Effector CD4-positive, alpha-beta T cell (primary cell): ENCODE measurements around the gene RUNX3.

Experiments
- DNase-seq: peaks from one replicate; pipeline ENCODE4 v3.0.0-alpha.2; 2020

The RUNX3 gene

GRCh38 chr1:24927988-24928688, 1.9 kb downstream of the RUNX3 start:
- DNase-seq: no peak

DNA sequence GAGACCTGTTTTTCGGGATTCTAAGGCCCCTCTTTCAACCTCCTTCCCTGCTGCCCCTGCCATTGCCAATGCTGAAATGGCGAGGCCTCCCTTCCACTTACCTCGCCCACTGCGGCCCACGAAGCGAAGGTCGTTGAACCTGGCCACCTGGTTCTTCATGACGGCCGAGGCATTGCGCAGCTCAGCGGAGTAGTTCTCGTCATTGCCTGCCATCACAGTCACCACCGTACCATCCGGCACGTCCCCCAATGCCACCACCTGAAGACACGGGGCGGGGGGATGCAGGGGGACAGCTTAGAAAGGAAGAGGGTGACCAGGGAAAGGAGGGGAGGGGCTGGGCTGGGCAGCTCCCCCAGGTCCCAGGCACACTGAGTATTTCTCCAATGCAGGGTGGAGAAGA, 2.6 kb downstream of the RUNX3 start:
- DNase-seq: no peak

DNA sequence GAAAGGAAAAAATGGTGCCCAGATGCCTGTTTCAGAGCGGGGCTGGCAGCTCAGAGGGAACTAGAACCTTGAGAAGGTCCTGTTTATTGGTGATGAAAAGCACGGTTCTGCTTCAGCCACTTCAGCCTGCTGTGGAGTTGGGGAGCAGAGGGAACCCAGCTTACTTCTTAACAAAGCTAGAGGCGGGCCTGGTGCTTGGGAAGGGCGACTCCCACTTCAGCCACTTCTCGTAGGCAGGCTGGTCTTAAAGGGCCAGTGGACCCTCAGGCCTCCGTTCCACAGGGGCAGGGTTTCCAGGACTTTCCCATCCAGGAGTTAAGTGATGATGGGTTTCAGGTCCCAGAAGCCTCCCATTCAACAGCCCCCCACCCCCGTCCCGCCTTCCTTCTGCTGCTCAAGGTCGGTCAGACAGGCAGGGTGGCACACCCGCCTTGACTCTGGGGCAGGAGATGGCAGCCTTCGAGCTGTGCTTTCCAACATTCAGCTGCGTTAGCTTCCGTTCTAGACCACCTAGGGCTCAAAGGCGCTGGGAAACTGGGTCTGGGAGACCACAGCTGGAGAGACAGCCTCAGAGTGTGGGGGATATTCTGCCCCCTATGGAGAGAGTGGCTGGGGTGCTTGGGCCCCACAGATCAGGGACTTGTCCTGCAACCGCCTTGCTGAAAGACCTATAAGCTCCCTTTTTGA, 3.4 kb downstream of the RUNX3 start:
- no peak for DNase-seq

GRCh38 chr1:24925963-24926362, 4.1 kb downstream of the RUNX3 start:
- no peak for DNase-seq

DNA sequence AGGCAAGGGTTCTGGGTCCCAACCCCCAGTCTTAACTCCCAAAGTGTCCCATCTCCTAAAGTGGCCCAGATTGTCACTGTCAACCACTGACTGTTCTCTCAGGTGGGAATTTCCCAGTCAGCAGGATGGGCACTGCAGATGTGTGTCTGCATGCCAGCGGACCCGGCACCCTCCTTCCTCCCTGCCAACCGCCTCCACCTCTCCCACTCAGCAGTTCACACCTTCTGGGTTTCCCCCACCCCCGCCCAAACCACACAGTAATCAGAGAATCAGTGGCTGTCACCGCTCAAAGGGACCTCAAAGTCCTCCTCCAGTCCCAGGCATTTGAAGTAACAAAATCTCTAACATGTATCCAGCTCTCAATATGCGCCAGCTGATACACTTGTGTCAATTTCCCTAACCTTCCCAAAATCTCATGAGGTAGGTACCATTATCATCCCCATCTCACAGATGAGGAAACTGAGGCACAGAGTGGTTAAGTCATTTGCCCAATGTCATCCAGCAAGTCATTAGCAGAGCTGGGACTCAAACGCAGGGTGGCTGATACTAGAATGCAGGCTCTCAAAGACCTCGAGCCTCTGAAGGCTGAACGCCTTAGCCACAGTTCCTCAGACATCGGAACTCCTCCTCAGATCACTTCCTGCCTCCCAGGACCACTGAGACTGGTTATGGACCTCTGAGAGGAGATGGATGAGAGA, 4.8 kb downstream of the RUNX3 start:
- DNase-seq: peak; percentile 84

DNA sequence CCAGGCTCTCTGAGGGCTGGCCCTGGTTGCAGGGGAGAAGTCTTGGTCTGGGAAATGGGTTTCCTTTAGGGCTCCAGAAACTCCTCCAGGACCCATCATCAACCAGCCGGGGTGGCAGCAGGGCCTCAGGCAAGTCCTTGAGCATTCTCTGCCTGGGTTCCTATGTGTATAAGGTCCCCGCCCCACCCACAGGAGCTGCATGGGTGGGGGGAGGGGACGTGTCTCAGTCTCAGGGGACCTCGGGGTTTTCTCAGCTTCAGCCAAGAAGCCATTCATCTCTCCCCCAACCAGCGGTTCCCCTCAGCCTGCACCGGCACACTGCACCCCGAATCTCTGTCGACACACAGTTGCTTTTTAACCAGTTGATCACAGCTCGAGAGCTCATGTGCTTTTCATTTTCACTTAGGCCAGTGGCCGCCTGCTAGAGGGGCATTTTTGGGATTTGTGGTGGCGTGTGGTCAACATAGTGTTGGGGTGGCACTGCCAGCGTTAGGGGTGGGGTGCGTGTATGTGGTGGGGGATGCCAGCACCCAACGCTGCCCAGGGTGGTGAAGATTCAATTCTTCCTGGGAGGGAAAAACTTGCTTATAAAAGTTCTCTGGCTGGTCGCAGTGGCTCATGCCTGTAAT, 6.5 kb downstream of the RUNX3 start:
- no peak for DNase-seq

DNA sequence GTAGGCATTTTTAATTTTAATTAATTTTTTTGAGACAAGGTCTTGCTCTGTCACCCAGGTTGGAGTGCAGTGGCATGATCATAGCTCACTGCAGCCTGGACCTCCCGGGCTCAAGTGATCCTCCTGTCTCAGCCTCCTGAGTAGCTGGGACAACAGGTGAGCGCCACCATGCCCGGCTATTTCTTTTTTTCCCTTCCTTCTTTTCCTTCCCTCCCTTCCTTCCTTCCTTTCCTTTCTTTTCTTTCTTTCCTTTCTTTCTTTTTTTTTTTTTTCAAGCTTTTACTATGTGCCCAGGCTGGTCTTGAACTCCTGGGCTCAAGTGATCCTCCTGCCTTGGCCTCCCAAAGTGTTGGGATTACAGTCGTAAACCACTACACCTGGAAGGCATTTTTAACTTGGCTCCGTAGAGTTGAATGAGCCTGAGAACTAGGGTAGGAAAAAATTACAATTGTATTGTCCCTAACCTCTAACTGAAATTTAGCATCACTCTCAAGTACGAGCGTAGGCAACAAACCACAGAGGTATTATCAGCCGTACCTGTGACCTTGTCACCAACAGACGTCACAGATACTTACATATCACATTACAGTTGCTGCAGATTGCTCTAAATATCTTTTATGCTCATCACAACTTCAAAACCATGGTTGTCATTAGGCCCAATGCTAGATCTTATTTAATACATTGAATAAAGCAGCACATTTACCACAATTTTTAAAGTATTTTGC, 8.0 kb downstream of the RUNX3 start:
- DNase-seq: peak; percentile 51

GRCh38 chr1:24921412-24921811, 8.7 kb downstream of the RUNX3 start:
- no peak for DNase-seq

DNA sequence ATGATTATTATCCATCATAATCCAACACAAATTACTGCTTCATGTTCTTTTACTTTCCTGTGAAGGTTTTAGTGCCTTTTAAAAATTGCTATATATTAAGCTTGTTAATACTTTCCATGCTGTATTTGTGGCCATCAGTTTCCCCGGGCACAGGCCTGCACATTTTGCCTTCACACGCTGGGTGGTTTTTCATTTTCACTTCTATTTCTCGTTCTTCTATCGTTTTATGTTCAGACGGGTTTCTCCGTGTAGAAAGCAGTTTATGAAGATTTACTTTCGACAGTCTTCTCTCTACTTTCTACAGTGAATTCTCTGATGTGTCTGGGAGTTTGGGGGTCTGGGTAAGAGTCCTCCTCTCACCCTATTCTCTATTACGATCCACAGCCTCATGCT, 9.5 kb downstream of the RUNX3 start:
- no peak for DNase-seq

DNA sequence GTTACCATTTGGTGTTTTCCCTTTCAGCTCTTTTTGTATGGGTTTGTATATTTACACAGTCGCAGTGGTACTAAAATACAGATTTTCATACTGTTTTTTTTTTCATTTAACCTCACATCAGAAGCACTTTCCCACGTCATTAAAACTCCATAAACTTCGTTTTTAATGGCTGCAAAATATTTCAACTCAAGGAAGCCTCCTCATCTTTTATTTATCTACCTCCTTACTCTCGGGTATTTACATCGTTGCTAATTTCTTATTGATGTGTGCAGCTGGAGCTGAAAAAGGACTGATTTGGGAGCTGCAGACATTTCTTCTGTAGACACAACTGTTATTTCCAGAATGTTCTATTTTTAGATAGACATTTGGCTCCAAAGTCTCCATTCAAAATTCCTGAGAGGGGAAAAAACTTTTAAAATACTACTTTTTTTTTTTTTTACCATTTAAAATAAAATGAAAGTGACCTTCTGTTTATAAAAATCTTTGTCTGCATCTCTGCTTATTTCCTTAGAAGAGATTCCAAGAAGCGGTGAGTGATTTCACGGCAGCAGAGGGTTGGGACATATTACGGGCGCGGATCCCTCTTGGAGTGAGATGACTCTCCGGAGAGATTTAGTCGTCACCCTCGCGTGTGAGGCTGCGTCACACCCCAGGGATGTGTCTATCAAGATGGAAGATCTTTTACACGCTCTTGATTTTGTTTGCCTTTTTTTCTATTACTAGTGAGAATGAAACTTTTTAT, 10.1 kb downstream of the RUNX3 start:
- DNase-seq: no peak

DNA sequence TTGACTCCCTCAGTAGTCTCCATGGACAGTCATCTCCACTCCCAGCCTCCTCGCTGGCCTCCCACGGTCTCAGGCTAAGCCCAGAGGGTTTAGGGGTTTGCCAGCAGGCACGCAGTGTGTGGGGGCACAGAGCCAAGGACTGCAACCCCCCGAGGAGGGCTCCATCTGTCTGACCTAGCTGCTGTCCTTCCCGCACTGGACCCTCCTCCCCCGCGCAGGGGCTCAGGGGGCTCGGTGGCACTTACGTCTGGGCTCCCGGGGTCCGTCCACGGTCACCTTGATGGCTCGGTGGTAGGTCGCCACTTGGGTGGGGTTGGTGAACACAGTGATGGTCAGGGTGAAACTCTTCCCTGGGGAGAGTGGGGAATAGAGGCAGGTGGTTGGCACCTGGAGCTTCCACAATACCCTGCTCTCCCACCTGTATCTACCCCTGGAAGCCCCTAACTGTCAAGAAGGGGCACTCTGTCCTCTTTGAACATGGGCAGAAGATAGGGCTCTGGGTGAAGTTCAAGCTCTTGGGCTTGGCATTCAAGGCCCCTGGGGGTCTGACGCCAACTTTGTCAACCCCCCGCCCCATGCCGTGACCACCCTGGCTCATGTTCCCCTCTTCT, 11.0 kb downstream of the RUNX3 start:
- no peak for DNase-seq

DNA sequence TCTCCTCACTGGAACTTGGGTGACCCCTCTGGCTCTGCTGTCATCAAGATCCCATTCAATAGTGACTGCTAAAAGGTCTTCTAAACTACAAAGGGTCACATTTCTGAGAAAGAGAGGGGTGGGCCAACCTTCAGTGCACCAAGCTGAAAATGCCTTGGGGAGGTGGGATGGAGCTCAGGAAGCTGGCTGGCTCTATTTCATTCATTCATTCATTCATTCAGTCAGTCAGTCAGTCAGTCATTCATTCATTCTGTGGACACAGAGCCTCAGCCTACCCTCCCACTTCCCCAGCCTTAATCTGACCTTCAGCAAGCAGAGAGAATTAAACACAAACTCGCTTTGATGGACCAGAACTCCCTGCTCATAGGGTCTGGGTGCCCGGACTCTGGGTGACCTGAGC, 11.7 kb downstream of the RUNX3 start:
- no peak for DNase-seq

- DNase-seq: no peak
Observed at GRCh38 chr1:24917327-24918074, 12.6 kb downstream of the RUNX3 start.

DNA sequence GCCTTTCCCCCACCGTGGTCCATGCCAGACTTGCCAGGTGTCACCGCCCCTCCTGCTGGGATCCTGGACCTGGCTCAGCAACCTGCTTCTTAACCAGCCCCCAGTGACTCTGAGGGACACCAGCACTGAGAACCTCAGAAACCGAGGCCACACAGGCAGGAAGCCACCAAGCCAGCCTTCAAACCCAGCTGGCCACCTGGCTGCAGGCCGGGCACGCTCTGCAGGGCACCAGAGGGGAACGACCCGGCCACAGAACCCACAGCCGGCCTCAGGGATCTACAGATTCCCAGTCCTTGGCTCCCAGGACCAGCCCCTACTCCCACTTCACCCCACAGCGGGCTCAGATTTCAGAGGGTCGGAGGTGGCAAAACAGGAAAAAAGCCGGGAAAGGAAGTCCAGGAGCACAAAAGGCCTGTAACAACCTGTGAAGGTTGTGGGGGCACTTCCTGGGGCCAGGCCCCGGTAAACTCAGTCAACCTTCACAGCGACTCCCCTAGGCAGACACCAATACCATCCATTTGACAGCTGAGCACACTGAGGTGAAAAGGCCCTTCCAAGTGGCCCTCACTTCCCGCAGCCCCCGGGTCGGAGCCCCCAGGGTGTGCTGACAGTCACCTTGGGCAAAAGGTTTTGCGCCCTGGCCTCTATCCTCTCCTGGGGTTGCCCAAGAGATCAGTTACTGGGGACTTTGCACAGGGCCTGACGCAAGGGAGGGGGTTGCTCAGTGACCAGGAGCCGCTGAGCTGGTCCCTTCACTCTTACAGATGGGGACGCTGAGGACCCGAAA, 14.1 kb downstream of the RUNX3 start:
- no peak for DNase-seq

GRCh38 chr1:24914226-24915069, 15.6 kb downstream of the RUNX3 start:
- no peak for DNase-seq

DNA sequence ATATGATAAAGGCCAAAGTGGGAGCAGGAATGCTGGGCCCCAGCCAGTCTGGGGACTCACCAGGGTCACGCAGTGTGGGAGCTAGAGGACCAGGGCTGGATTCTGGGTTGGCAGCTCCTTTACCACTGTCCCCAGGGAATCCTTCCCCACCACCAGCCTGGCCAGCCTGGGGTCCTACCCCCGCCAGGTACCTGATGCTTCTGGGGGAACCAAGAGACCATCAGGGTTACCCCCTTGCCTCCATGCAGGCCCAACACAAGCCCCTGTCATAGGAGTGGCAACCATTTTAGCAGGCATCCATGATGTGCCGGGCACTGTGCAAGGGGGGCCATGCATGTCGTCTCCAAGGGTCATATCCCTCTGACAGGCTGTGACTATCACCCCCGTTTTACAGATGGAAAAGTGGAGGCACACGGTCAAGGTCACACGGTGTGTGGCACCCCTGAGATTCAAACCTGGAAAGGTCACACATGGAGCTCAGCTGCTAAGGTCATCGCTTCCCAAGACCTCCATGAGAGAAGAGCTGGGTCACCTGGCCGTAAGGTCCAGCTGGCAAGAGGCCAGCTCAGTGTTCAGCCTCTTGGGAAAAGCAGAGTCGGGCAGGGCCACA, 16.4 kb downstream of the RUNX3 start:
- no peak for DNase-seq

DNA sequence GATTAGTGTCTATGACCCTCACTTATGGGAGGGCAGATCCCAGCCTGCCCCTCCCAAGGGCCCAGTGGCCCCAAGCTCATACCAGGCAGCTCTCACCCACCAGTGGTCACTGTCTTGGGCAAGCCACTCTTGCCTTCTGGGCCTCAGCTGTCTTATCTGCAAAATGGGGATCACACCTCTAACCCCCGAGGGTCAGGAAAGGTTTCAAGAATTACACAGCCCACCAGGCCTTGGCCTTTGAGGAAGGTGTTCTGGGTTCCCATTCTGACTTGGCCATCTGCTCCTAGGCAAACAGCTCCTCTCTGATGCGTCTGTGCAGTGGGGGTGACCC, 16.8 kb downstream of the RUNX3 start:
- no peak for DNase-seq

DNA sequence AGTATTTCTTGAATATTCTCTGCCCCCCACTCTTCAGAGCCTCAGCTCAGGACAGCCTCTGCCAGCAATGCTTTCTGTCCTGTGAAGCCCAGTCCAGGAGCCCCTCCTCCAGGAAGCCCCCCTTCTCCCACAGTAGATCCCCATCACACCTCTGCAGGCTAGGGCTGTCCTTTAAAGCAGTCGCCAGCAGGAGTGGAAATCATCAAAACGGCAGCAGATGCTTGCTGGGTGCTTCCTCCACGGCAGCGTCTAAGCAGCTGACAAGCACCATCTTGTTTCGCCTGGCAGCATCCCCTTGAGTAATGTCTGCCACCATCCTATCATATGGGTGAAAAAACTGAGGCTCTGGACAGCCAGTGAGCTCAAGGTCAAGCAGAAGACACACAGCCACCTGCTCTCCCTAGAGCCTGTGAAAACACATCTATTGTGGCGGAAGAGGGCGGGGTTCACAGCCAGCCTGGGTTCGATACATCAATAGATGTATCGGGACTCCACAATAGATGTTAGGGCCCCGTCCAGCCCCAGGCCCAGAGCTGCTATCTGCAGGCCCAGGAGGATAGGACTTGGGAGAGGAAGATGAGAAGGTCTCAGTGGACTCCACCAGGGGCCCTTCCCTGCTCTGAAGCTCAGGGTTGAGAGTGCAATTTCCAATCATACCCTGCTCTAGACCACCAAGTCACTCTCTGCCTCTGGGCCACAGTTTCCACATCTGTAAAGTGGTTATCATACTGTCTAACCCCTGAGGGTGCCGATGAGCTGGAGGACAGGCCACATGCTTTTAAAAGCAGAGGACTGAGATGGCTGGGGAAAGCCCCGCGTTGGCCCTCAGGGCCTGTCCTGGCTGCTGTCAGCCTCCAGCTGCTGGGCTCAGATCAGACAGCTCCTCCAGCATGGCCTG, 17.5 kb downstream of the RUNX3 start:
- DNase-seq: no peak
